Measurements from ENCODE around the gene DUOXA2. TPM values are rescaled to one million over a fixed set of nuclear protein-coding genes. Genes with fewer than 3 reads are reported as not detected.

Gene DUOXA2
- polyA plus RNA-seq, 2 of the 4 experiments (the other 2 are of a cell fraction), result not detected

DNA sequence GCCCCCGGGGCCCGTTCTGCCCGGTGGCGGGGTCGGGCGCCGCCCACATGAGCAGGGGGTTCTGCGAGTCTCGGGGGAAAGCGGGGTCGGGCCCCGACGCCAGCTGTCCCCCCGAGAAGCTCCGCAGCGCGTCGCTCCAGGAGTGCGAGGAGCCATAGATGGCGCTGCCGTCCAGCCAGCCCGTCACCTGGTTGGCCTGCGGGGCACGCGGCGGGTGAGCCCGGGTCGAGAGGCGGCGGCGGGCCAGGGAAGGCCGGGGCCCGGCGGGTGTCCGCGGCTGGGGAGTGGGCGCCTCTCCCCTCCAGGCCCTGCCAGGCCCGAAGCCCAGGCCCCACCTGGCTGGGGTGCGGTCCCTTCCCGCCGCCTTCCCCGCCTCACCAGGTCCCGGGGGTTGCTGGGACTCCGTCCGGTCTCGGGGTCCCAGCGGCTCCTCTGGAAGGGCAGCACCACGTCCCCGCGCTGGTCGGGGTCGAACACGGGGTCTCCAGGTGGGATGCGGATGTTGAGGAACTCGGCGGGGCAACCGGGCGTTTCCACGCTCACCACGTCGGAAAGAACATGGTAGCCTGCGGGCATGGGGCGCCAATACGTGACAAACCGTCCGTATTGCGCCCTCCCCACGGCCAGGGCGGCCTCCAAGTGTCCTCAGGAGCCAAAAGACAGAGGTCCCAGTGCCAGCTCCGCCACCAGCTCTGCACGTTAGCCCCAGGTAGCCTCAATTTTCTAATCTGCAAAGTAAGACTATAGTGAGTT, 2.6 kb upstream of the DUOXA2 start (continued):
- TF ChIP-seq, protein P1, sequence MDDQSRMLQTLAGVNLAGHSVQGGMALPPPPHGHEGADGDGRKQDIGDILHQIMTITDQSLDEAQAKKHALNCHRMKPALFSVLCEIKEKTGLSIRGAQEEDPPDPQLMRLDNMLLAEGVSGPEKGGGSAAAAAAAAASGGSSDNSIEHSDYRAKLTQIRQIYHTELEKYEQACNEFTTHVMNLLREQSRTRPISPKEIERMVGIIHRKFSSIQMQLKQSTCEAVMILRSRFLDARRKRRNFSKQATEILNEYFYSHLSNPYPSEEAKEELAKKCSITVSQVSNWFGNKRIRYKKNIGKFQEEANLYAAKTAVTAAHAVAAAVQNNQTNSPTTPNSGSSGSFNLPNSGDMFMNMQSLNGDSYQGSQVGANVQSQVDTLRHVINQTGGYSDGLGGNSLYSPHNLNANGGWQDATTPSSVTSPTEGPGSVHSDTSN (IDR thresholded peaks at IDR 0.05), result no peak

DNA sequence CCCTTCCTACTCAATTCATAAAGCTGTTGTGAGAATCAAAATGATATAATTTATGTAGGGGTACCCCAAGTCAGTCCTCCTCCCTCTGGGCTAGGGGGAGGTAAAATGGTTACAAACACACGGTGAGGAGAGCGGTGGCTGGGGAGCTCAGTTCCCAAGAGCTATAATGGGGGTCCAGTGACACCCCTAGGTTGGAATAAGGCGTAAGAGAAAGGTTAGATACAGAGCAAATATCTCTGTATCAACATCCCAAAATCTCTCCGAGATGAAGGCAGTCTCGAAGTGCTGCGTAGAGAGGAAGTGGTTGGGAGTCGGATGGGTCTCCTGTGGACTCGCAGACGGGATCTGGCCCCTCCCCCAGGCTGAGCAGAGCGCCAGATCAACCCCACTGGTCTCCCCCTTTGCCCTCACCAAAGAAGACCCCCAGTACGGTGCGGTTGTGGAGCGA, 2.0 kb upstream of the DUOXA2 start:
- Histone ChIP-seq H3K27ac (no peak overlapping the region), H3K4me2 (peak overlapping the region; percentile 59; the same call in 2 of the 3 replicates), H3K9me3 (no peaks in the 10 kb centered on the region), H3K4me3 (no peak overlapping the region), H3K4me1 (no peaks in the 10 kb centered on the region)
- no peak for ATAC-seq
- TF ChIP-seq ZSCAN20 (CRISPR knock-in tag; IDR thresholded peaks at IDR 0.05) (no peak), HDAC2 (IDR thresholded peaks at IDR 0.05) (no peak), NFE2L2 (conservative IDR thresholded peaks at IDR 0.05; ENCODE audit: low read length) (no peak), KDM5A (IDR thresholded peaks at IDR 0.05) (no peak), ZFP36 (IDR thresholded peaks at IDR 0.05; ENCODE audit: borderline replicate concordance, partially characterized antibody) (no peak), TP53 (CRISPR knock-in tag; IDR thresholded peaks at IDR 0.05) (no peak), RAD21 (conservative IDR thresholded peaks at IDR 0.05 in 1 of 2, IDR thresholded peaks at IDR 0.05 in 1 of 2) (no peak), GATA3 (IDR thresholded peaks at IDR 0.05; ENCODE audit: borderline replicate concordance) (no peak), CBX8 (IDR thresholded peaks at IDR 0.05) (no peak), FOSL2 (IDR thresholded peaks at IDR 0.05) (no peak), FOSL2 (CRISPR knock-in tag; IDR thresholded peaks at IDR 0.05) (no peak), FOSB (CRISPR knock-in tag; IDR thresholded peaks at IDR 0.05) (no peak), HOXA7 (CRISPR knock-in tag; IDR thresholded peaks at IDR 0.05) (no peak)
- TF ChIP-seq, protein P2, sequence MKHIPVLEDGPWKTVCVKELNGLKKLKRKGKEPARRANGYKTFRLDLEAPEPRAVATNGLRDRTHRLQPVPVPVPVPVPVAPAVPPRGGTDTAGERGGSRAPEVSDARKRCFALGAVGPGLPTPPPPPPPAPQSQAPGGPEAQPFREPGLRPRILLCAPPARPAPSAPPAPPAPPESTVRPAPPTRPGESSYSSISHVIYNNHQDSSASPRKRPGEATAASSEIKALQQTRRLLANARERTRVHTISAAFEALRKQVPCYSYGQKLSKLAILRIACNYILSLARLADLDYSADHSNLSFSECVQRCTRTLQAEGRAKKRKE (CRISPR knock-in tag; IDR thresholded peaks at IDR 0.05; ENCODE audit: low read depth), result no peak
- TF ChIP-seq, protein P3, sequence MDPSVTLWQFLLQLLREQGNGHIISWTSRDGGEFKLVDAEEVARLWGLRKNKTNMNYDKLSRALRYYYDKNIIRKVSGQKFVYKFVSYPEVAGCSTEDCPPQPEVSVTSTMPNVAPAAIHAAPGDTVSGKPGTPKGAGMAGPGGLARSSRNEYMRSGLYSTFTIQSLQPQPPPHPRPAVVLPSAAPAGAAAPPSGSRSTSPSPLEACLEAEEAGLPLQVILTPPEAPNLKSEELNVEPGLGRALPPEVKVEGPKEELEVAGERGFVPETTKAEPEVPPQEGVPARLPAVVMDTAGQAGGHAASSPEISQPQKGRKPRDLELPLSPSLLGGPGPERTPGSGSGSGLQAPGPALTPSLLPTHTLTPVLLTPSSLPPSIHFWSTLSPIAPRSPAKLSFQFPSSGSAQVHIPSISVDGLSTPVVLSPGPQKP (IDR thresholded peaks at IDR 0.05; ENCODE audit: low read depth, low read length), result no peak
- no peak for DNase-seq (ENCODE audit: low read depth in 1 of 2, low spot score in 1 of 2)
- POLR2A ChIA-PET, result no interaction called here
- FAIRE-seq, result no peak
- WGBS (ENCODE audit: missing lambda C conversion rate), result 49% methylated on average over 10 of the region's 13 CpGs
- CTCF ChIA-PET, result no interaction called here

DNA sequence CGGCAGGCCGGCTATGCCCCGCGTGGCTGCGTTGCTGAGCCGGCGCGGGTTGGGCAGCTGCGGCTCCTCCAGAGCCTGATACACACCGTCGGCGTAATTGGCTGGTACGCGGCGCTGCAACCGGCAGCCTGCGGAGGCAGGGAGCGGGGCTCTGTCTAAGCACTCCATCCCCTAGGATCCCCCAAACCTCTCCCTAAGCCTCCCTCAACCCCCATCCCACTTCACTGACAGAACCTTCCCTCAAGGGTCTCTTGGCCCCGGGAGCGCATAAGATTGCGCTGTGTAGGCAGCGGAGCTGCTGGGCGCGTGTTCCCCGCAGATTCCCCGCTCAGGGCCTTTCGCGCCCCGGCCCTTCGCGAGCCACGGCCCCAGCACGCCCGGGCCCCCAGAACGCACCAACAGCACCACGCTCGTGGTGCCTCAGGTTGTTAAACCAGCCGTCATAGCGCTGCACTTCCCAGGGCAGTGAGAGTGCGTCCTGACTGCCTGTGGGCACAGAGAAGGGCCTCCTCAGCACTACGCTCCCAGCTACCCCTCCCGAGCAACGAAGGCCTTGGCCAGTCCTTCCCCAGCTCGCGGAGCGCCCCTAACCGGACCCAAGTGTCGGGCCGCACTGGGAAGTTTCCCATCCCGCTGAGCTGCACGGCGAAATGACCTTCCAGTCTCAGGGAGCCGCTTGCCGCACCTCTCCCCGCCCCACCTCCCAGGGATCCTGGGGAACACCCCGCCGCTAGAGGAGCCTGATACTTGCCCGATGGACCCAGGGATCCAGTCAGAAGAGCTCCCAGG, 1.3 kb upstream of the DUOXA2 start:
- FAIRE-seq (no peak), DNase-seq (ENCODE audit: low read depth in 1 of 2, low spot score in 1 of 2) (peak in 1 of 2 experiments; percentile 13), ATAC-seq (peak; percentile 41 to 56)
- Histone ChIP-seq H3K9me3 (no peaks in the 10 kb centered on the region), H3K27ac (no peak overlapping the region), H3K4me1 (no peaks in the 10 kb centered on the region), H3K4me2 (peak overlapping the region; percentile 59), H3K4me3 (peak overlapping the region; percentile 8; the same call in 1 of the 3 replicates)
- TF ChIP-seq PHF8 (IDR thresholded peaks at IDR 0.05; ENCODE audit: borderline replicate concordance, low read depth) (no peak), RCOR1 (IDR thresholded peaks at IDR 0.05; ENCODE audit: low read depth, low read length) (no peak), TP53 (CRISPR knock-in tag; IDR thresholded peaks at IDR 0.05) (no peak), CEBPB (IDR thresholded peaks at IDR 0.05) (no peak), JUN (IDR thresholded peaks at IDR 0.05) (no peak), FOSL2 (IDR thresholded peaks at IDR 0.05) (no peak), FOSL2 (CRISPR knock-in tag; IDR thresholded peaks at IDR 0.05) (no peak), POLR2A (IDR thresholded peaks at IDR 0.05; ENCODE audit: low read length) (no peak), HOXB5 (CRISPR knock-in tag; IDR thresholded peaks at IDR 0.05) (no peak), ZNF302 (CRISPR knock-in tag; IDR thresholded peaks at IDR 0.05) (no peak), HDAC2 (IDR thresholded peaks at IDR 0.05) (no peak), MYC (IDR thresholded peaks at IDR 0.05; ENCODE audit: borderline replicate concordance, low read length) (no peak), ZFP36 (IDR thresholded peaks at IDR 0.05; ENCODE audit: borderline replicate concordance, partially characterized antibody) (no peak), HEYL (CRISPR knock-in tag; IDR thresholded peaks at IDR 0.05) (no peak), KDM1A (IDR thresholded peaks at IDR 0.05; ENCODE audit: low read depth) (no peak)
- TF ChIP-seq, protein P4, sequence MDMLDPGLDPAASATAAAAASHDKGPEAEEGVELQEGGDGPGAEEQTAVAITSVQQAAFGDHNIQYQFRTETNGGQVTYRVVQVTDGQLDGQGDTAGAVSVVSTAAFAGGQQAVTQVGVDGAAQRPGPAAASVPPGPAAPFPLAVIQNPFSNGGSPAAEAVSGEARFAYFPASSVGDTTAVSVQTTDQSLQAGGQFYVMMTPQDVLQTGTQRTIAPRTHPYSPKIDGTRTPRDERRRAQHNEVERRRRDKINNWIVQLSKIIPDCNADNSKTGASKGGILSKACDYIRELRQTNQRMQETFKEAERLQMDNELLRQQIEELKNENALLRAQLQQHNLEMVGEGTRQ (IDR thresholded peaks at IDR 0.05), result no peak
- ChIA-PET CTCF (interaction anchor here (0.7 to 1.2 kb wide), 4 partner anchors 12 to 74 kb away, joined by 3 read pairs; no protein-coding TSS in a partner anchor), POLR2A (no interaction called here)
- WGBS (ENCODE audit: missing lambda C conversion rate), result 33% methylated on average over 29 of the region's 58 CpGs
